DND-41 (cell line): ENCODE data around the gene INAFM2.

Experiments used
- CTCF ChIP-seq: IDR thresholded peaks from 2 replicates; pipeline ENCODE4 v1.5.1; 2012; ENCODE audit warnings: borderline replicate concordance, low read length, moderate library complexity, mild to moderate bottlenecking; ENCODE audit not compliant: poor library complexity, severe bottlenecking; ENCODE audit errors: extremely low read depth
- EZH2 ChIP-seq: IDR thresholded peaks from 3 replicates; pipeline ENCODE4 v1.6.1; 2012; ENCODE audit warnings: borderline replicate concordance, low read depth, mild to moderate bottlenecking, moderate library complexity, low read length, inconsistent platforms; ENCODE audit not compliant: severe bottlenecking

GRCh38 chr15:40320931-40321371 is 2.5 kb upstream of the INAFM2 start:
- TF ChIP-seq CTCF (peak; percentile 87), EZH2 (no peak)
